Activated naive CD8-positive, alpha-beta T cell treated with anti-CD3 and anti-CD28 coated beads for 36 hours (primary cell): ENCODE results near the gene ABCB8. TPM values are rescaled to one million over a fixed set of nuclear protein-coding genes. Genes with fewer than 3 reads are reported as not detected.

Experiments used
- DNase-seq: peaks from one replicate; pipeline ENCODE4 v3.0.0; 2021
- H3K27ac Mint-ChIP-seq: one replicate; pipeline ENCODE4 v1.8.0; 2022; ENCODE audit warnings: mild to moderate bottlenecking, moderate library complexity, mixed read lengths
- H3K27me3 Mint-ChIP-seq: one replicate; pipeline ENCODE4 v1.8.0; 2022; ENCODE audit warnings: mild to moderate bottlenecking, mixed read lengths
- H3K36me3 Mint-ChIP-seq: one replicate; pipeline ENCODE4 v1.8.0; 2021; ENCODE audit warnings: mild to moderate bottlenecking, mixed read lengths
- H3K4me1 Mint-ChIP-seq: one replicate; pipeline ENCODE4 v1.8.0; 2021; ENCODE audit warnings: mixed read lengths
- H3K4me3 Mint-ChIP-seq: one replicate; pipeline ENCODE4 v1.8.0; 2022; ENCODE audit warnings: mild to moderate bottlenecking, moderate library complexity, mixed read lengths
- H3K9me3 Mint-ChIP-seq: one replicate; pipeline ENCODE4 v1.8.0; 2022; ENCODE audit warnings: mixed read lengths
- total RNA-seq, 2 experiments: library from RNA; stranded (reverse); gene quantifications; one replicate each; pipeline ENCODE4 v1.2.3, GENCODE V29; 2021

ABCB8 gene
- total RNA-seq, 2 experiments from 2014 or later, result 34.3 to 37.6 TPM

- peak within 1 kb of the TSS; percentile 91 for H3K27ac Mint-ChIP-seq
- H3K27me3 Mint-ChIP-seq, result peaks cover 17% of the 10 kb centered on the region
- DNase-seq, result peak; percentile 87
- peak within 1 kb of the TSS; percentile 99 for H3K4me3 Mint-ChIP-seq
- no peaks in the 10 kb centered on the region for H3K9me3 Mint-ChIP-seq
- H3K4me1 Mint-ChIP-seq, result peaks cover 35% of the 10 kb centered on the region
- peaks cover 8% of the 10 kb centered on the region for H3K36me3 Mint-ChIP-seq
These were observed 55.0 kb downstream of the ABCB8 start, which contains the start of gene TMUB1 for GRCh38 chr7:151083071-151083823. TSS of gene TMUB1 (minus strand) at chr7:151083493. CDS start at chr7:151082563, 930 bp downstream.

GRCh38 chr7:151083824-151084160, 55.5 kb downstream of the ABCB8 start:
- Mint-ChIP-seq H3K9me3 (no peaks in the 10 kb centered on the region), H3K4me3 (peak overlapping the region; percentile 99), H3K27me3 (peaks cover 17% of the 10 kb centered on the region), H3K4me1 (peaks cover 37% of the 10 kb centered on the region), H3K36me3 (peaks cover 8% of the 10 kb centered on the region), H3K27ac (peak overlapping the region; percentile 25)
- no peak for DNase-seq

- no peak for DNase-seq
- Mint-ChIP-seq H3K4me3 (peak overlapping the region; percentile 81), H3K4me1 (peaks cover 34% of the 10 kb centered on the region), H3K27ac (peak overlapping the region; percentile 49), H3K36me3 (no peaks in the 10 kb centered on the region), H3K27me3 (peaks cover 24% of the 10 kb centered on the region), H3K9me3 (no peaks in the 10 kb centered on the region)
These were observed 57.1 kb downstream of the ABCB8 start for GRCh38 chr7:151085329-151085690.

GRCh38 chr7:151085691-151086620, 57.7 kb downstream of the ABCB8 start, which contains the start of gene AGAP3:
TSS of gene AGAP3 (plus strand) at chr7:151086475. CDS start at chr7:151086742, 267 bp downstream.
- H3K9me3 Mint-ChIP-seq, result no peaks in the 10 kb centered on the region
- DNase-seq, result peak; percentile 57
- peaks cover 24% of the 10 kb centered on the region for H3K27me3 Mint-ChIP-seq
- peak within 1 kb of the TSS; percentile 84 for H3K4me3 Mint-ChIP-seq
- H3K4me1 Mint-ChIP-seq, result peaks cover 34% of the 10 kb centered on the region
- H3K27ac Mint-ChIP-seq, result peak within 1 kb of the TSS; percentile 82
- H3K36me3 Mint-ChIP-seq, result no peaks in the 10 kb centered on the region

- Mint-ChIP-seq H3K4me1 (peaks cover 32% of the 10 kb centered on the region), H3K9me3 (no peaks in the 10 kb centered on the region), H3K27ac (peak overlapping the region; percentile 82), H3K4me3 (peak overlapping the region; percentile 84), H3K27me3 (peaks cover 24% of the 10 kb centered on the region), H3K36me3 (no peaks in the 10 kb centered on the region)
- DNase-seq, result peak; percentile 43
These were observed 58.6 kb downstream of the ABCB8 start for GRCh38 chr7:151086802-151087244.

- no peaks in the 10 kb centered on the region for H3K36me3 Mint-ChIP-seq
- H3K27ac Mint-ChIP-seq, result peak overlapping the region; percentile 63
- H3K4me3 Mint-ChIP-seq, result peak overlapping the region; percentile 84
- no peaks in the 10 kb centered on the region for H3K9me3 Mint-ChIP-seq
- peaks cover 24% of the 10 kb centered on the region for H3K27me3 Mint-ChIP-seq
- H3K4me1 Mint-ChIP-seq, result peaks cover 30% of the 10 kb centered on the region
- DNase-seq, result peak; percentile 40
These were observed 59.2 kb downstream of the ABCB8 start for GRCh38 chr7:151087245-151088018.

- Mint-ChIP-seq H3K36me3 (no peaks in the 10 kb centered on the region), H3K27ac (no peak overlapping the region), H3K4me3 (peak overlapping the region; percentile 84), H3K4me1 (peaks cover 26% of the 10 kb centered on the region), H3K27me3 (peaks cover 24% of the 10 kb centered on the region), H3K9me3 (no peaks in the 10 kb centered on the region)
- DNase-seq, result no peak
These were observed 60.0 kb downstream of the ABCB8 start for GRCh38 chr7:151088019-151088855.

GRCh38 chr7:151088856-151089699, 60.8 kb downstream of the ABCB8 start:
- Mint-ChIP-seq H3K9me3 (no peaks in the 10 kb centered on the region), H3K27ac (peak overlapping the region; percentile 36), H3K27me3 (peaks cover 24% of the 10 kb centered on the region), H3K36me3 (no peaks in the 10 kb centered on the region), H3K4me3 (peak overlapping the region; percentile 46), H3K4me1 (peaks cover 23% of the 10 kb centered on the region)
- DNase-seq, result no peak

- Mint-ChIP-seq H3K27ac (no peak overlapping the region), H3K36me3 (no peaks in the 10 kb centered on the region), H3K27me3 (peaks cover 16% of the 10 kb centered on the region), H3K4me3 (no peak overlapping the region), H3K4me1 (peaks cover 19% of the 10 kb centered on the region), H3K9me3 (no peaks in the 10 kb centered on the region)
- no peak for DNase-seq
These were observed 61.9 kb downstream of the ABCB8 start for GRCh38 chr7:151089893-151090730.

- Mint-ChIP-seq H3K27me3 (peaks cover 7% of the 10 kb centered on the region), H3K9me3 (no peaks in the 10 kb centered on the region), H3K36me3 (no peaks in the 10 kb centered on the region), H3K27ac (no peak overlapping the region), H3K4me3 (no peak overlapping the region), H3K4me1 (peaks cover 11% of the 10 kb centered on the region)
- no peak for DNase-seq
These were observed 62.8 kb downstream of the ABCB8 start for GRCh38 chr7:151091003-151091402.

- Mint-ChIP-seq H3K4me1 (peaks cover 11% of the 10 kb centered on the region), H3K27ac (no peak overlapping the region), H3K4me3 (no peak overlapping the region), H3K27me3 (peaks cover 7% of the 10 kb centered on the region), H3K36me3 (no peaks in the 10 kb centered on the region), H3K9me3 (no peaks in the 10 kb centered on the region)
- no peak for DNase-seq
These were observed 63.2 kb downstream of the ABCB8 start for GRCh38 chr7:151091431-151091830.

GRCh38 chr7:151091988-151092387, 63.7 kb downstream of the ABCB8 start:
- H3K27me3 Mint-ChIP-seq, result peaks cover 7% of the 10 kb centered on the region
- H3K4me3 Mint-ChIP-seq, result no peak overlapping the region
- no peaks in the 10 kb centered on the region for H3K9me3 Mint-ChIP-seq
- no peaks in the 10 kb centered on the region for H3K36me3 Mint-ChIP-seq
- H3K4me1 Mint-ChIP-seq, result peaks cover 11% of the 10 kb centered on the region
- H3K27ac Mint-ChIP-seq, result no peak overlapping the region
- no peak for DNase-seq
